ENCODE results near the gene WRNIP1.

- no peak for TF ChIP-seq TAF1 (IDR thresholded peaks at IDR 0.05; ENCODE audit: borderline replicate concordance, low read depth, low read length)
- no peak for TF ChIP-seq CTCF (IDR thresholded peaks at IDR 0.05 in 2 of 3, conservative IDR thresholded peaks at IDR 0.05 in 1 of 3; ENCODE audit: control insufficient read depth in 2 of 3, extremely low read depth in 1 of 3, insufficient read depth in 1 of 3, low read depth in 3 of 3, low read length in 3 of 3)
- no peak for TF ChIP-seq JUNB (IDR thresholded peaks at IDR 0.05)
- no peak for TF ChIP-seq JUND (IDR thresholded peaks at IDR 0.05; ENCODE audit: low read depth, low read length)
Observed at GRCh38 chr6:2804516-2804915, 39.3 kb downstream of the WRNIP1 start.

Measured in GM12878 (cell line).